IMR-90 (cell line): ENCODE measurements around the gene CPNE6. TPM values are rescaled to one million over a fixed set of nuclear protein-coding genes. Genes with fewer than 3 reads are reported as not detected.

Experiments used
- ATAC-seq: fragments of 200-7000 bp; cut with Tn5 transposase; 2 replicates; pipeline ENCODE4 v1.9.1; 2020; ENCODE audit warnings: low read depth, mild to moderate bottlenecking, moderate library complexity
- BruUV-seq: library from RNA; stranded (reverse); fragments of 400-500 nt; replicated peaks from 2 replicates; lab custom pipeline; 2021; lab: Mats Ljungman, UMichigan
- CTCF ChIA-PET: fragments of 300-600 bp; formaldehyde crosslinking; extraction: SDS; loops from one replicate; lab custom pipeline; 2021; ENCODE audit warnings: antibody characterized with exemption; lab: Yijun Ruan, JAX
- POLR2A ChIA-PET: fragments of 300-600 bp; sonication (Branson Sonifier 250); formaldehyde crosslinking; loops from one replicate; lab custom pipeline; 2022; ENCODE audit warnings: antibody characterized with exemption; ENCODE audit not compliant: unreplicated experiment; lab: Charles Lee
- DNase-seq: peaks from one replicate; pipeline ENCODE4 v3.0.0; 2013
- H2AFZ ChIP-seq: replicated peaks from 2 replicates; pipeline ENCODE3; 2013; ENCODE audit warnings: low read length, mild to moderate bottlenecking; ENCODE audit not compliant: poor library complexity
- H2AK5ac ChIP-seq: 2 replicates; pipeline ENCODE4 v1.6.1; 2013; ENCODE audit warnings: low read depth, low read length, inconsistent platforms
- H2AK9ac ChIP-seq: replicated peaks from 2 replicates; pipeline ENCODE3; 2013; ENCODE audit warnings: mild to moderate bottlenecking, low read depth, low read length, moderate library complexity; ENCODE audit not compliant: poor library complexity
- H2BK120ac ChIP-seq: 2 replicates; pipeline ENCODE4 v1.6.1; 2013; ENCODE audit warnings: low read depth, low read length, inconsistent platforms
- H2BK15ac ChIP-seq: 3 replicates; pipeline ENCODE4 v1.6.1; 2013; ENCODE audit warnings: low read depth, low read length, inconsistent platforms
- H2BK20ac ChIP-seq: 2 replicates; pipeline ENCODE4 v1.6.1; 2013; ENCODE audit warnings: low read depth, mild to moderate bottlenecking, inconsistent platforms, low read length, moderate library complexity
- H2BK5ac ChIP-seq: 2 replicates; pipeline ENCODE4 v1.6.1; 2013; ENCODE audit warnings: mild to moderate bottlenecking, low read depth, low read length, inconsistent platforms; ENCODE audit not compliant: poor library complexity, severe bottlenecking
- H3K14ac ChIP-seq: replicated peaks from 2 replicates; pipeline ENCODE4 v1.6.1; 2013; ENCODE audit warnings: low read depth, low read length, inconsistent platforms
- H3K18ac ChIP-seq: 2 replicates; pipeline ENCODE4 v1.6.1; 2013; ENCODE audit warnings: low read depth, low read length, control low read depth
- H3K23ac ChIP-seq: 2 replicates; pipeline ENCODE4 v1.6.1; 2013; ENCODE audit warnings: low read depth, low read length, inconsistent platforms
- H3K27ac ChIP-seq: 2 replicates; pipeline ENCODE4 v1.5.1; 2013; ENCODE audit warnings: mild to moderate bottlenecking, control low read depth, low read length; ENCODE audit not compliant: insufficient read depth
- H3K27me3 ChIP-seq: 2 replicates; pipeline ENCODE4 v1.6.1; 2013; ENCODE audit warnings: low read length; ENCODE audit not compliant: control insufficient read depth, insufficient read depth
- H3K36me3 ChIP-seq: 2 replicates; pipeline ENCODE4 v1.6.1; 2013; ENCODE audit warnings: low read length, mixed read lengths; ENCODE audit not compliant: control insufficient read depth, insufficient read depth
- H3K4ac ChIP-seq: 2 replicates; pipeline ENCODE4 v1.6.1; 2013; ENCODE audit warnings: low read depth, low read length, inconsistent platforms
- H3K4me1 ChIP-seq: 2 replicates; pipeline ENCODE4 v1.6.1; 2013; ENCODE audit warnings: low read length, mixed read lengths; ENCODE audit not compliant: control insufficient read depth, insufficient read depth
- H3K4me2 ChIP-seq: 2 replicates; pipeline ENCODE4 v1.6.1; 2013; ENCODE audit warnings: low read depth, mild to moderate bottlenecking, control low read depth, low read length, moderate library complexity
- H3K4me3 ChIP-seq: 2 replicates; pipeline ENCODE4 v1.5.1; 2013; ENCODE audit warnings: low read depth, mild to moderate bottlenecking, control low read depth, low read length, moderate library complexity; ENCODE audit not compliant: insufficient read depth
- H3K56ac ChIP-seq: 2 replicates; pipeline ENCODE4 v1.6.1; 2013; ENCODE audit warnings: low read length, inconsistent platforms; ENCODE audit not compliant: insufficient read depth; ENCODE audit errors: extremely low read depth
- H3K79me1 ChIP-seq, 2 experiments: 2 replicates each; pipeline ENCODE4 v1.6.1; 2013; ENCODE audit warnings: low read length in 2 of 2, inconsistent platforms in 1 of 2, low read depth in 1 of 2
- H3K9ac ChIP-seq: 2 replicates; pipeline ENCODE4 v1.6.1; 2013; ENCODE audit warnings: low read depth, low read length, control low read depth
- H3K9me1 ChIP-seq: 2 replicates; pipeline ENCODE4 v1.6.1; 2013; ENCODE audit warnings: low read length, inconsistent platforms; ENCODE audit not compliant: insufficient read depth
- H3K9me3 ChIP-seq: 2 replicates; pipeline ENCODE4 v1.6.1; 2013; ENCODE audit warnings: low read length; ENCODE audit not compliant: control insufficient read depth, insufficient read depth
- H4K20me1 ChIP-seq: 2 replicates; pipeline ENCODE4 v1.6.1; 2013; ENCODE audit warnings: low read length, inconsistent platforms; ENCODE audit not compliant: insufficient read depth
- H4K5ac ChIP-seq: 2 replicates; pipeline ENCODE4 v1.6.1; 2013; ENCODE audit warnings: mild to moderate bottlenecking, low read depth, low read length, control low read depth
- H4K8ac ChIP-seq, 2 experiments: 2 replicates each; pipeline ENCODE4 v1.6.1; 2013; ENCODE audit warnings: low read depth in 2 of 2, low read length in 2 of 2, control low read depth in 1 of 2, inconsistent platforms in 1 of 2
- H4K91ac ChIP-seq: 2 replicates; pipeline ENCODE4 v1.6.1; 2013; ENCODE audit warnings: low read depth, low read length, inconsistent platforms; ENCODE audit not compliant: insufficient read depth
- BHLHE40 ChIP-seq: fragments of 150-350 bp; IDR thresholded peaks from 2 replicates; pipeline ENCODE4 v1.6.1; 2016; ENCODE audit warnings: mild to moderate bottlenecking, low read depth, low read length
- CEBPB ChIP-seq: IDR thresholded peaks from 2 replicates; pipeline ENCODE4 v1.6.1; 2012; ENCODE audit warnings: low read depth, low read length, improper control_type of control experiment
- CHD1 ChIP-seq: IDR thresholded peaks from 2 replicates; pipeline ENCODE4 v1.6.1; 2012; ENCODE audit warnings: low read depth, low read length, improper control_type of control experiment
- CTCF ChIP-seq: conservative IDR thresholded peaks from 2 replicates; pipeline ENCODE4 v1.5.1; 2012; ENCODE audit warnings: mild to moderate bottlenecking, low read depth, low read length, improper control_type of control experiment
- FOS ChIP-seq: fragments of 150-350 bp; IDR thresholded peaks from 2 replicates; pipeline ENCODE4 v1.6.1; 2016; ENCODE audit warnings: low read depth, low read length
- MAFK ChIP-seq: IDR thresholded peaks from 2 replicates; pipeline ENCODE4 v1.6.1; 2012; ENCODE audit warnings: low read depth, low read length, improper control_type of control experiment
- MAZ ChIP-seq: IDR thresholded peaks from 2 replicates; pipeline ENCODE4 v1.6.1; 2012; ENCODE audit warnings: low read depth, mild to moderate bottlenecking, low read length, improper control_type of control experiment, moderate library complexity, borderline replicate concordance
- NFE2L2 ChIP-seq: fragments of 150-350 bp; IDR thresholded peaks from 2 replicates; pipeline ENCODE4 v1.6.1; 2016; ENCODE audit warnings: low read depth, mild to moderate bottlenecking, low read length
- POLR2A ChIP-seq: IDR thresholded peaks from 2 replicates; pipeline ENCODE4 v1.6.1; 2012; ENCODE audit warnings: mild to moderate bottlenecking, low read depth, low read length
- RAD21 ChIP-seq: IDR thresholded peaks from 2 replicates; pipeline ENCODE4 v1.6.1; 2012; ENCODE audit warnings: low read length, improper control_type of control experiment
- RCOR1 ChIP-seq: IDR thresholded peaks from 2 replicates; pipeline ENCODE4 v1.6.1; 2012; ENCODE audit warnings: mild to moderate bottlenecking, low read length, improper control_type of control experiment; ENCODE audit not compliant: insufficient replicate concordance
- RFX5 ChIP-seq: IDR thresholded peaks from 2 replicates; pipeline ENCODE4 v1.8.0; 2012; ENCODE audit warnings: low read depth, mild to moderate bottlenecking, low read length, moderate library complexity
- SMC3 ChIP-seq: fragments of 150-350 bp; IDR thresholded peaks from 2 replicates; pipeline ENCODE4 v1.6.1; 2016; ENCODE audit warnings: low read depth, mild to moderate bottlenecking, antibody characterized with exemption, low read length, moderate library complexity
- USF2 ChIP-seq: fragments of 150-350 bp; IDR thresholded peaks from 2 replicates; pipeline ENCODE4 v1.6.1; 2017; ENCODE audit warnings: mild to moderate bottlenecking, antibody characterized with exemption, low read length, low read depth
- whole genome bisulfite sequencing, 2 experiments: methylation state at CpG; one replicate each; pipeline versions ENCODE4 v1.1.5 to v1.1.7; 2013; ENCODE audit warnings: missing lambda C conversion rate in 2 of 2; ENCODE audit not compliant: insufficient read length in 1 of 2; ENCODE audit errors: extremely low coverage in 2 of 2; 5-methylcytosine and 5-hydroxymethylcytosine counted together
- dilution Hi-C: fragments of 300-500 bp; cut with HindIII; formaldehyde crosslinking; loops from one replicate; pipeline ENCODE4 v1.14.3; 2018; ENCODE audit warnings: low sequenced_read_pairs; ENCODE audit not compliant: unreplicated experiment
- in situ Hi-C: fragments of 300-500 bp; cut with MboI; formaldehyde crosslinking; loops from 3 replicates; pipeline ENCODE4 v1.14.3; 2019; ENCODE audit warnings: low sequenced_read_pairs, inconsistent platforms, mixed read lengths
- intact Hi-C: fragments of 100-400 bp; cut with micrococcal nuclease; formaldehyde crosslinking; loops from 2 replicates; pipeline ENCODE4 v1.10.0; 2022
- polyA plus RNA-seq, 3 experiments: library from polyadenylated mRNA; depleted of rRNA; stranded (reverse); fragments of >200 nt; gene quantifications; 2 replicates each; pipeline ENCODE4 v1.2.3, GENCODE V29; 2012; ENCODE audit warnings: low replicate concordance in 1 of 3
- total RNA-seq: library from RNA; depleted of rRNA; stranded (reverse); fragments of >200 nt; gene quantifications from 2 replicates; pipeline ENCODE4 v1.2.3, GENCODE V29; 2012
- TF ChIP-seq, protein P1 (sequence below): fragments of 150-350 bp; IDR thresholded peaks from 2 replicates; pipeline ENCODE4 v1.6.1; 2016; ENCODE audit warnings: low read depth, mild to moderate bottlenecking, low read length, moderate library complexity, borderline replicate concordance

CPNE6 gene
- total and polyA plus RNA-seq, 2 of the 4 experiments (the other 2 are of a cell fraction) = not detected

DNA sequence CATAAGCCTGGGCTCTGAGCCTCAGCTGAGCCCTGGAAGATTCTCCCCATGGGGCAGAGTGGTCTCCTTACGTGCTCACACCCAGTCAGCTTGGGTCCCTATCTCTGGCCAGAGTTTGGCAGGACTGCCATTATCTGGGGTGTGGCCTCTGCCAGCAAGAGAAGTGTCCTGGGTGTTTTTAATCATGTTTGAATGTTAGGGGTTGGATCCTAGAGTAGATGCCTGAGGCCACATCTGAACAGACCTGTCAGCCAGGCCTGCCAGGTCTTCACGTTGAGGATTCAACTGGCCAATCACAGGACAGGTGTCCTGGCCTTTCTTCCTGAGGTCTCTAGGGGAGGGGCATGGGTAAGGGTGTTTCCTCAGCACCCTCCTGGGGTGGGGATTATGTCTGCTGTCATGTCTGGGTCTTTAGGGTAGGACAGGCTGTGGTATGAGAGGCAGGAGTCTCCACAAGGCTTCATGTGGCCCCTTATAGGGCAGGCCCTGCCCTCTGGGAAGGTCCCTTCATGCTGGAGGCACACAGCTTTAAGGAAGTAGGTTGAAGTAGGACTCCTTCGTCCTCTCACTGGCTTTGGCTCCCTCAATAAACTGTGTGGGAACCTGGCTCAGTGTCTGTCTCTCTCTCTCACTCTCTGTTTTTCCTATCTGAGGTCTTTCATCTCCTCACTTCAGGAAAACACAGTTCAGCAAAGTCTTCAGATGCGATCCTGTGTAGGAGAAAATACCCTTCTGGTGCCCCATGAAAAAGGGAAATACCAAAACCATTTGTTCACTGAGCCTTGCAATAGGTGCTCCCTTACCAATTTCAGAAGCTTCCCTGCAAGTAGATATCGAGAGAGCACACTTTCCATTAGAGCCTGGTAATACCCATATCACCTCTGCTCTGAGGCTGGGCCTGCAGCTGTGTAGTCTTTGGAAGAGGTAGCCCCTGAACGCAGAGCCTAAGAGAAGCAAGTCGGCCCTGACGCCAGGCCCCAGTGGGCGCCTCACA is 52.4 kb downstream of the CPNE6 start:
- intact Hi-C loops (no loop called here), in situ Hi-C loops (no loop called here), dilution Hi-C loops (no loop called here)
- POLR2A ChIA-PET = no interaction called here
- no peak overlapping the region for H4K5ac ChIP-seq
- H2BK20ac ChIP-seq = no peak overlapping the region
- H3K4me1 ChIP-seq = no peaks in the 10 kb centered on the region
- H3K23ac ChIP-seq = no peak overlapping the region
- ATAC-seq = no peak
- no peak overlapping the region for H2BK120ac ChIP-seq
- no peak overlapping the region for H2AK9ac ChIP-seq
- no peaks in the 10 kb centered on the region for H3K9me3 ChIP-seq
- WGBS, 2 experiments = no CpG with 5 or more reads among the region's 9 CpGs
- H3K36me3 ChIP-seq = peaks cover 31% of the 10 kb centered on the region
- no peak overlapping the region for H3K4me3 ChIP-seq
- no peak overlapping the region for H3K18ac ChIP-seq
- H3K9ac ChIP-seq = no peak overlapping the region
- no peak overlapping the region for H3K27ac ChIP-seq
- no peak overlapping the region for H2BK15ac ChIP-seq
- no peak overlapping the region for H2AFZ ChIP-seq
- H3K56ac ChIP-seq = no peak overlapping the region
- BruUV-seq = no TSS peak
- no peak overlapping the region for H3K14ac ChIP-seq
- H2AK5ac ChIP-seq = no peak overlapping the region
- H4K20me1 ChIP-seq = no peaks in the 10 kb centered on the region
- no peak overlapping the region for H3K4me2 ChIP-seq
- no peak overlapping the region for H2BK5ac ChIP-seq
- no peak overlapping the region for H4K91ac ChIP-seq
- H3K4ac ChIP-seq = no peak overlapping the region
- H3K27me3 ChIP-seq = no peaks in the 10 kb centered on the region
- CTCF ChIA-PET = no interaction called here
- no peaks in the 10 kb centered on the region for H3K79me1 ChIP-seq
- no peak overlapping the region for H4K8ac ChIP-seq
- no peaks in the 10 kb centered on the region for H3K9me1 ChIP-seq
- no peak for DNase-seq
- TF ChIP-seq POLR2A = no peak
- TF ChIP-seq, protein P1, sequence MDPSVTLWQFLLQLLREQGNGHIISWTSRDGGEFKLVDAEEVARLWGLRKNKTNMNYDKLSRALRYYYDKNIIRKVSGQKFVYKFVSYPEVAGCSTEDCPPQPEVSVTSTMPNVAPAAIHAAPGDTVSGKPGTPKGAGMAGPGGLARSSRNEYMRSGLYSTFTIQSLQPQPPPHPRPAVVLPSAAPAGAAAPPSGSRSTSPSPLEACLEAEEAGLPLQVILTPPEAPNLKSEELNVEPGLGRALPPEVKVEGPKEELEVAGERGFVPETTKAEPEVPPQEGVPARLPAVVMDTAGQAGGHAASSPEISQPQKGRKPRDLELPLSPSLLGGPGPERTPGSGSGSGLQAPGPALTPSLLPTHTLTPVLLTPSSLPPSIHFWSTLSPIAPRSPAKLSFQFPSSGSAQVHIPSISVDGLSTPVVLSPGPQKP = no peak
- no peak for TF ChIP-seq RCOR1
- TF ChIP-seq NFE2L2 = no peak
- TF ChIP-seq CEBPB = no peak
- no peak for TF ChIP-seq CHD1
- no peak for TF ChIP-seq CTCF
- no peak for TF ChIP-seq RFX5
- no peak for TF ChIP-seq RAD21
- TF ChIP-seq BHLHE40 = no peak
- no peak for TF ChIP-seq FOS
- no peak for TF ChIP-seq SMC3
- TF ChIP-seq MAZ = no peak
- no peak for TF ChIP-seq USF2
- no peak for TF ChIP-seq MAFK
